Measurements from ENCODE around the gene UBE2C. TPM values are rescaled to one million over a fixed set of nuclear protein-coding genes. Genes with fewer than 3 reads are reported as not detected.

UBE2C gene
- total RNA-seq, 1 donor from 2014 or later = 1.4 TPM

DNA sequence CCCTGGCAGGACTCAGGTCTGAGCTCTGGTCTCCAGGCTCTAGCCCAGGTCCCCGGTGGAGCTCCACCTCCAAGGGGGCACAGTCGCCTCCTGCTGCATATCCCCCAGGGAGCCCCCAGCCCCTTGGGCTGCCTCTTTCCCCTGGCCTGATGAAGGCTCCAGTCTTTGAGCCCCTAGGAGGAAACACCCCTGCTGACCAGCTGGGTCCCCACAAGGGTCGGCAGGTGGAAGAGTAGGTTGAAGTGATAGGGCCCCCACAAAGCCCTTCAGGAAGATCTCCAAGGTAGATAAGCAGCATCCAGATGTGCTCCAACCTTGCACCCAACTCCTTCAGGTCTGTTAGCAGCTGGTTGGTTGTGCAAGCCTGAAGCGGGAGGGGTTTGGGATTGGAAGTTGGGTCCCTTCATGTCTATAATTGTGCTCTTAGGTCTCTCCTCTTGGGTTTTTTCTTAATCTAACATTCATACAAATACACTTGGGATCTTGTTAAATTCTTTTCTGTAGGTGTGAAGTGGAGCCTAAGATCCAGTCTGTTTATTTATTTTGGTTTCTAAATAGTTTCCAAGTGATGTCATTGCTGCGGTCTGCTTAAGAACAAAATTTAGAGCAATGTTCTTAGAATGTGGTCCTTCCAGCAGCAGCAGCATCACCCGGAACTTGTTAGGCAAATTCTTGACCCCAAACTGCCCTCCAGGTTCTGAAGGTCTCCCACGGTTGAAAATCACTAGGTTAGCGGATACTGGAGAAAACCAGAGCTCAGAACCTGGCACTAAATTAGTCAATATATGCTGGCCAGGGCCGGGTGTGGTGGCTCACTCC is 5.1 kb downstream of the UBE2C start:
- Histone ChIP-seq H3K27me3 (peaks cover 15% of the 10 kb centered on the region), H3K4me1 (peaks cover 11% of the 10 kb centered on the region), H3K4me3 (no peak overlapping the region), H3K36me3 (no peaks in the 10 kb centered on the region), H3K27ac (no peak overlapping the region), H3K9me3 (no peaks in the 10 kb centered on the region)
- ATAC-seq = peak; percentile 64
- TF ChIP-seq, protein P1, sequence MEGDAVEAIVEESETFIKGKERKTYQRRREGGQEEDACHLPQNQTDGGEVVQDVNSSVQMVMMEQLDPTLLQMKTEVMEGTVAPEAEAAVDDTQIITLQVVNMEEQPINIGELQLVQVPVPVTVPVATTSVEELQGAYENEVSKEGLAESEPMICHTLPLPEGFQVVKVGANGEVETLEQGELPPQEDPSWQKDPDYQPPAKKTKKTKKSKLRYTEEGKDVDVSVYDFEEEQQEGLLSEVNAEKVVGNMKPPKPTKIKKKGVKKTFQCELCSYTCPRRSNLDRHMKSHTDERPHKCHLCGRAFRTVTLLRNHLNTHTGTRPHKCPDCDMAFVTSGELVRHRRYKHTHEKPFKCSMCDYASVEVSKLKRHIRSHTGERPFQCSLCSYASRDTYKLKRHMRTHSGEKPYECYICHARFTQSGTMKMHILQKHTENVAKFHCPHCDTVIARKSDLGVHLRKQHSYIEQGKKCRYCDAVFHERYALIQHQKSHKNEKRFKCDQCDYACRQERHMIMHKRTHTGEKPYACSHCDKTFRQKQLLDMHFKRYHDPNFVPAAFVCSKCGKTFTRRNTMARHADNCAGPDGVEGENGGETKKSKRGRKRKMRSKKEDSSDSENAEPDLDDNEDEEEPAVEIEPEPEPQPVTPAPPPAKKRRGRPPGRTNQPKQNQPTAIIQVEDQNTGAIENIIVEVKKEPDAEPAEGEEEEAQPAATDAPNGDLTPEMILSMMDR (IDR thresholded peaks at IDR 0.05) = no peak
- no peak for DNase-seq
- intact Hi-C loops (cut with DNase I) = no loop called here

DNA sequence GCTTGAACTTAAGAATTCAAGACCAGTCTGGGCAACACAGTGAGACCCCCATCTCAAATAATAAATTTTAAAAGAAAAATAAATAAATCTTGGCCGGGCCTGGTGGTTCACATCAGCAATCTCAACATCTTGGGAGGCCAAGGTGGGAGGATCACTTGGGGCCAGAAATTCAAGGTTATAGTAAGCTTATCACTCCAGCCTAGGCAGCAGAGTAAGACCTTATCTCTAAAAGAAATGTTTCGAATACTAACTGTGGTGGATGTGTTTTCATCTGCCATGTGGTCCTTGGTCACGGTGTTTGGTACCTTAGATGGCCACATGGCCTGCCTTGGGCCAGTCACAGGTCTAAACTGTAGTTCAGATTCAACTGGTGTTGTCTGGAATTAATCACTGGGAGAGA is 5.8 kb downstream of the UBE2C start:
- H3K27me3 ChIP-seq = peaks cover 17% of the 10 kb centered on the region
- H3K27ac ChIP-seq = no peak overlapping the region
- DNase-seq (no peak), ATAC-seq (no peak)
- no peaks in the 10 kb centered on the region for H3K9me3 ChIP-seq
- H3K36me3 ChIP-seq = no peaks in the 10 kb centered on the region
- H3K4me3 ChIP-seq = no peak overlapping the region
- intact Hi-C loops (cut with DNase I) = no loop called here
- H3K4me1 ChIP-seq = peaks cover 11% of the 10 kb centered on the region
- TF ChIP-seq, protein P1 (IDR thresholded peaks at IDR 0.05) = no peak

DNA sequence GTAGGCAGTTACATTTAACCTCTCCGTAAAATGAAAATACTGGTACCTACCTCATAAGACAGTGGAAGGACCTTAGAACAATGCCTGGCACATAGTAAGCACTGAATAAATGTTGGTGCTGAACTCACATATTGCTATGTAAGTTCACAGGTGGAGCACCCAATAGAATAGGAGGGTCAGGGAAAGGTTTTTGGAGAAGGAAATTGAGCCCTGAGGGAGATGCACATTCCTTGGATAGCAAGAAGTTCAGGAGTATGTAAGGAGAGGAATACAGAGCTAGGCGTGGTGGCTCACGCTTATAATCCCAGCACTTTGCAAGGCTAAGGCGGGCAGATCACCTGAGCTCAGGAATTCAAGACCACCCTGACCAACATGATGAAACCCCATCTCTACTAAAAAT is 7.0 kb downstream of the UBE2C start:
- H3K4me3 ChIP-seq = no peak overlapping the region
- TF ChIP-seq, protein P1 (IDR thresholded peaks at IDR 0.05) = no peak
- H3K27ac ChIP-seq = no peak overlapping the region
- intact Hi-C loops (cut with DNase I) = no loop called here
- no peaks in the 10 kb centered on the region for H3K36me3 ChIP-seq
- peaks cover 25% of the 10 kb centered on the region for H3K27me3 ChIP-seq
- H3K4me1 ChIP-seq = peaks cover 18% of the 10 kb centered on the region
- H3K9me3 ChIP-seq = no peaks in the 10 kb centered on the region
- DNase-seq (no peak), ATAC-seq (no peak)

DNA sequence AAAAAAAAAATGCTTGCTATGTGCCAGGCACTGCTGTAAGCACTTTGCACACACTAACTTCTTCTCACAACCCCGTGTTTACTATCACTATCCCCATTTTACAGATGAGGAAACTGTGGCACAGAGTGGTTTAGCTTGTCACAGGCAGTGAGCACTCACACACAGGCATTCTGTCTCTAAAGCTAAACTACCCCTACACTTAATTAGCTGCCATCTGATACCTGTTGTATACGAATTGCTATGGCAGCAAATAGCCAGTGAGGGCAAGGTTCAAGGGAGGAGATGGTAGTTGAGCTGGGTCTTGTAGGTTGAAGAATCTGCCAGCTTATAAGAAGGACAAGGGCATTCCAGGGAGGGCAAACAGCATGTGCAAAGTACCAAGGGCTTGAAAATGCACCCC is 9.5 kb downstream of the UBE2C start:
- H3K4me3 ChIP-seq = no peak overlapping the region
- H3K36me3 ChIP-seq = no peaks in the 10 kb centered on the region
- H3K9me3 ChIP-seq = no peaks in the 10 kb centered on the region
- H3K4me1 ChIP-seq = peaks cover 18% of the 10 kb centered on the region
- ATAC-seq = no peak
- TF ChIP-seq, protein P1 (IDR thresholded peaks at IDR 0.05) = no peak
- no peak for DNase-seq
- no peak overlapping the region for H3K27ac ChIP-seq
- H3K27me3 ChIP-seq = peaks cover 25% of the 10 kb centered on the region
- intact Hi-C loops (cut with DNase I) = no loop called here

DNA sequence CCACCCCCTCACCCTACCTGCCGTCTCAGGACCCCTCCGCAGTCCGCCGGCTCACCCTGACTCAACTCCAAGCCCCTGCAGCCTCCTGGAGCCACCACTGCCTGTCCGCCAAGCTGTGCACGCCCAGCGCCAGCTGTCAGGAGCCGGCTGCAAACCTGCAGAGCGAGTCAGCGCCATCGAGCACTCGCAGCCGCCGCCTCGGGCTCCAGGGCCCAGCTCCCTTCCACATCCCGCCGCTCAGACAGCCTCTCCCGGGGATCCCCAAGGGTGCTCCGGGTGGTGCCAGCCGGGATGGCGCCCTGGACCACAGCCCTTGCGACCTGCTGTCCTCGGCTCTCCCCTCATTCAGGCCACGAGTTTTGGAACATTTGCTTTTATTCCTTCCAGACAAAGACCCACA is 10.4 kb downstream of the UBE2C start:
- H3K4me3 ChIP-seq = no peak overlapping the region
- peak; percentile 72 for DNase-seq
- peak; percentile 56 for ATAC-seq
- peaks cover 18% of the 10 kb centered on the region for H3K4me1 ChIP-seq
- intact Hi-C loops (cut with DNase I) = no loop called here
- H3K27me3 ChIP-seq = peaks cover 25% of the 10 kb centered on the region
- no peak overlapping the region for H3K27ac ChIP-seq
- H3K9me3 ChIP-seq = no peaks in the 10 kb centered on the region
- TF ChIP-seq, protein P1 (IDR thresholded peaks at IDR 0.05) = no peak
- no peaks in the 10 kb centered on the region for H3K36me3 ChIP-seq

All from upper lobe of right lung (tissue), 1 donor.